Keratinocyte (primary cell): Measurements from ENCODE around the gene PFDN4. TPM values are rescaled to one million over a fixed set of nuclear protein-coding genes. Genes with fewer than 3 reads are reported as not detected.
A peak's percentile ranks its signal among the peaks of the same experiment; 100 is the strongest.

Experiments used
- DNase-seq: peaks from one replicate; pipeline ENCODE4 v3.0.0-alpha.2; 2011; ENCODE audit warnings: low read depth, missing footprints, low spot score
- FAIRE-seq: peaks from 2 replicates; lab custom pipeline; 2011; peaks lifted over from hg19 to GRCh38; lab: Jason Lieb, UNC
- H2AFZ ChIP-seq: 2 replicates; pipeline ENCODE4 v1.6.0; 2012; ENCODE audit warnings: low read length, control low read depth, inconsistent platforms; ENCODE audit not compliant: control insufficient read depth
- H3K27ac ChIP-seq: 2 replicates; pipeline ENCODE4 v1.5.1; 2011; ENCODE audit warnings: low read length; ENCODE audit not compliant: control insufficient read depth, insufficient read depth
- H3K27me3 ChIP-seq: 3 replicates; pipeline ENCODE4 v1.6.0; 2011; ENCODE audit warnings: low read length; ENCODE audit not compliant: control insufficient read depth, insufficient read depth; ENCODE audit errors: extremely low read depth
- H3K36me3 ChIP-seq, 2 experiments: 2 replicates in 1 of 2; 3 replicates in 1 of 2; pipeline ENCODE4 v1.5.1; 2011; ENCODE audit warnings: low read length in 2 of 2, mild to moderate bottlenecking in 1 of 2; ENCODE audit not compliant: control insufficient read depth in 2 of 2, insufficient read depth in 2 of 2; ENCODE audit errors: extremely low read depth in 1 of 2
- H3K4me1 ChIP-seq: 3 replicates; pipeline ENCODE4 v1.5.1; 2011; ENCODE audit warnings: low read length; ENCODE audit not compliant: control insufficient read depth, insufficient read depth; ENCODE audit errors: extremely low read depth
- H3K4me2 ChIP-seq: 3 replicates; pipeline ENCODE4 v1.6.0; 2011; ENCODE audit warnings: low read depth, low read length; ENCODE audit not compliant: control insufficient read depth, insufficient read depth; ENCODE audit errors: extremely low read depth
- H3K4me3 ChIP-seq, 3 experiments: fragments of 200-600 bp in 1 of 3; sonication (generic) in 1 of 3; 2 replicates in 2 of 3; 3 replicates in 1 of 3; pipeline ENCODE4 v1.5.1; 2011 to 2016; ENCODE audit warnings: low read length in 3 of 3, mild to moderate bottlenecking in 3 of 3, control low read depth in 2 of 3, inconsistent platforms in 1 of 3, low read depth in 1 of 3, mixed read lengths in 1 of 3, mixed run types in 1 of 3, moderate library complexity in 1 of 3; ENCODE audit not compliant: control insufficient read depth in 2 of 3, insufficient read depth in 2 of 3; ENCODE audit errors: extremely low read depth in 1 of 3
- H3K79me2 ChIP-seq: 2 replicates; pipeline ENCODE4 v1.6.0; 2012; ENCODE audit warnings: low read length; ENCODE audit not compliant: control insufficient read depth, insufficient read depth
- H3K9ac ChIP-seq: 3 replicates; pipeline ENCODE4 v1.6.0; 2011; ENCODE audit warnings: low read length; ENCODE audit not compliant: control insufficient read depth, insufficient read depth; ENCODE audit errors: extremely low read depth
- H3K9me1 ChIP-seq: 3 replicates; pipeline ENCODE4 v1.6.0; 2011; ENCODE audit warnings: low read length; ENCODE audit not compliant: control insufficient read depth, insufficient read depth; ENCODE audit errors: extremely low read depth
- H3K9me3 ChIP-seq: 2 replicates; pipeline ENCODE4 v1.5.1; 2012; ENCODE audit warnings: low read depth, low read length; ENCODE audit not compliant: control insufficient read depth
- H4K20me1 ChIP-seq: 3 replicates; pipeline ENCODE4 v1.6.0; 2011; ENCODE audit warnings: low read length; ENCODE audit not compliant: control insufficient read depth, insufficient read depth; ENCODE audit errors: extremely low read depth
- CTCF ChIP-seq, 3 experiments: IDR thresholded peaks in 1 of 3; conservative IDR thresholded peaks in 1 of 3; optimal IDR thresholded peaks in 1 of 3; 2 replicates in 2 of 3; 3 replicates in 1 of 3; pipeline versions ENCODE3 to v1.5.1; 2011; ENCODE audit warnings: low read length in 3 of 3, mild to moderate bottlenecking in 3 of 3, moderate library complexity in 2 of 3, control low read depth in 1 of 3, inconsistent platforms in 1 of 3; ENCODE audit not compliant: insufficient read depth in 2 of 3; ENCODE audit errors: extremely low read depth in 1 of 3
- EZH2 ChIP-seq: IDR thresholded peaks from one replicate; pipeline ENCODE4 v1.6.1; 2012; ENCODE audit warnings: inconsistent platforms, mild to moderate bottlenecking, low read length, moderate library complexity
- dilution Hi-C: fragments of 300-500 bp; cut with MboI; formaldehyde crosslinking; loops from one replicate; pipeline ENCODE4 v1.7.0; 2020; ENCODE audit warnings: low sequenced_read_pairs; ENCODE audit not compliant: extremely low pct_ligation_motif_present
- polyA plus RNA-seq, 5 experiments: library from polyadenylated mRNA; depleted of rRNA in 3 of 5; stranded (reverse) in 3 of 5; stranded (forward) in 1 of 5; unstranded in 1 of 5; fragments of >200 nt; gene quantifications; 1 replicate in 1 of 5; 2 replicates in 3 of 5; 3 replicates in 1 of 5; pipeline versions ENCODE4 v1.2.1 to v1.2.3, GENCODE V29; 2011 to 2012; ENCODE audit warnings: missing spikeins in 2 of 5, low read depth in 1 of 5, low replicate concordance in 1 of 5

Gene PFDN4
- polyA plus RNA-seq, 1 donor (not counting 4 experiments of a cell fraction or from before 2014, with no cell fraction given): 65.7 TPM

- Histone ChIP-seq H3K9me1 (no peaks in the 10 kb centered on the region), H3K4me2 (peak overlapping the region; percentile 12), H3K36me3 (no peaks in the 10 kb centered on the region), H3K79me2 (no peaks in the 10 kb centered on the region), H3K9me3 (no peaks in the 10 kb centered on the region), H3K4me1 (peaks cover 34% of the 10 kb centered on the region), H4K20me1 (no peaks in the 10 kb centered on the region), H3K27me3 (no peaks in the 10 kb centered on the region), H2AFZ (peak overlapping the region; percentile 20), H3K4me3 (no peak overlapping the region), H3K27ac (no peak overlapping the region), H3K9ac (no peak overlapping the region)
- dilution Hi-C loops: no loop called here
- TF ChIP-seq CTCF (optimal IDR thresholded peaks at IDR 0.05 in 1 of 3, IDR thresholded peaks at IDR 0.05 in 1 of 3, conservative IDR thresholded peaks at IDR 0.05 in 1 of 3; ENCODE audit: extremely low read depth in 1 of 3, insufficient read depth in 2 of 3, low read length in 3 of 3) (peak; percentile 86 to 95 (median 93)), EZH2 (no peak)
- no peak for DNase-seq
- peak; percentile 84 for FAIRE-seq
Measured at GRCh38 chr20:54199721-54200176, 8.1 kb upstream of the PFDN4 start.

GRCh38 chr20:54200487-54201267 is 7.2 kb upstream of the PFDN4 start:
- Histone ChIP-seq H3K9ac (no peak overlapping the region), H3K4me1 (peaks cover 29% of the 10 kb centered on the region), H3K27ac (no peak overlapping the region), H3K9me1 (no peaks in the 10 kb centered on the region), H2AFZ (no peak overlapping the region), H3K27me3 (no peaks in the 10 kb centered on the region), H3K4me3 (no peak overlapping the region), H4K20me1 (no peaks in the 10 kb centered on the region), H3K4me2 (no peak overlapping the region), H3K79me2 (no peaks in the 10 kb centered on the region), H3K36me3 (no peaks in the 10 kb centered on the region), H3K9me3 (no peaks in the 10 kb centered on the region)
- FAIRE-seq (no peak), DNase-seq (no peak)
- dilution Hi-C loops: no loop called here
- TF ChIP-seq EZH2 (no peak), CTCF (optimal IDR thresholded peaks at IDR 0.05 in 1 of 3, IDR thresholded peaks at IDR 0.05 in 1 of 3, conservative IDR thresholded peaks at IDR 0.05 in 1 of 3; ENCODE audit: extremely low read depth in 1 of 3, insufficient read depth in 2 of 3, low read length in 3 of 3) (no peak)
